Dedifferentiated amniotic fluid mesenchymal stem cell (primary cell): ENCODE measurements around the gene BMP10.

Source experiments
- DNase-seq: peaks from one replicate; pipeline ENCODE4 v3.0.0-alpha.2; 2016; ENCODE audit errors: extremely low spot score

The BMP10 gene

DNA sequence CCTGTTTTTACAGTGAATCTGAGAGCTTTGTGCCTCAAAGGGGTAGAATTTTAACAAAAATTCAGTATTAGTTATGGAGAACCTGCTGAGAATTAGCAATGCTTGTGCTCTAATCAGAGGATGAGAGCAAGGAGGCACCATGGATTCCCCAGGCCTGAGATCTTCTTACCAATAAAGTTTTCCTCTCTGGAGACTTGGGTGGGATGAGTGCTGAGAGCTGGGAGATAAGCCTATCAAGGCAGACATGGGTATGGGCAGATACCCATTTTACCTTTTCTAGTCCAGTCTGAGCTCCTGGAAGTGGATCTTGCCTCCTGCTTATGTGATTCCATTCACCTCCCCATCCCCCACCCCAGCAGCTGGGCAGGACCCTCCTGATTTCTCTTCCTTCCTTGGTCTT is 53.9 kb downstream of the BMP10 start:
- no peak for DNase-seq
